SK-N-SH treated with all-trans-retinoic acid at 6 μM for 48 hours (cell line): ENCODE data around the gene PLA1A.

Source experiments
- ARNTL ChIP-seq: fragments of 450-650 bp; formaldehyde crosslinking; IDR thresholded peaks from 2 replicates; pipeline ENCODE4 v1.5.0; 2020; ENCODE audit warnings: low read depth, mild to moderate bottlenecking, moderate library complexity, borderline replicate concordance
- SNAI2 ChIP-seq: fragments of 250-450 bp; sonication (Bioruptor Pico); IDR thresholded peaks from 2 replicates; pipeline ENCODE4 v1.5.0; 2020; ENCODE audit warnings: mild to moderate bottlenecking, moderate library complexity
- ZNF70 ChIP-seq: fragments of 450-650 bp; formaldehyde crosslinking; IDR thresholded peaks from 2 replicates; pipeline ENCODE4 v1.5.0; 2020; ENCODE audit warnings: mild to moderate bottlenecking, moderate library complexity

- no peak for TF ChIP-seq SNAI2
- TF ChIP-seq ZNF70: no peak
- TF ChIP-seq ARNTL (CRISPR knock-in tag): no peak
Observed at GRCh38 chr3:119628816-119629445, 31.2 kb downstream of the PLA1A start.
